GM21367 (cell line): ENCODE results near the gene MEF2B.
"Not testable (repeated sequence)": the region's sequence is repeated elsewhere in the genome, so short reads cannot be mapped to it uniquely, and the experiment has no call there.

Source experiments
- ATAC-seq: cut with Tn5 transposase; IDR thresholded peaks from one replicate; pipeline ENCODE4 v1.9.1; 2021; ENCODE audit not compliant: unreplicated experiment

The MEF2B gene

GRCh38 chr19:19132912-19133311, 37.2 kb downstream of the MEF2B start:
- no peak for ATAC-seq

- no peak for ATAC-seq
These were observed 38.1 kb downstream of the MEF2B start for GRCh38 chr19:19131989-19132388.

GRCh38 chr19:19126102-19126501, 44.0 kb downstream of the MEF2B start:
- ATAC-seq: no peak

GRCh38 chr19:19123386-19123785, 46.7 kb downstream of the MEF2B start:
- ATAC-seq: no peak

GRCh38 chr19:19122902-19123301, 47.2 kb downstream of the MEF2B start:
- ATAC-seq: no peak

GRCh38 chr19:19121371-19121770, 48.7 kb downstream of the MEF2B start:
- ATAC-seq: no peak

- ATAC-seq: no peak
These were observed 49.5 kb downstream of the MEF2B start for GRCh38 chr19:19120308-19121231.

GRCh38 chr19:19119325-19120237, 50.5 kb downstream of the MEF2B start:
- no peak for ATAC-seq

- no peak for ATAC-seq
These were observed 54.1 kb downstream of the MEF2B start for GRCh38 chr19:19115954-19116353.

GRCh38 chr19:19113040-19113626, 56.9 kb downstream of the MEF2B start:
- ATAC-seq: no peak

- no peak for ATAC-seq
These were observed 58.0 kb downstream of the MEF2B start for GRCh38 chr19:19111967-19112580.

GRCh38 chr19:19111136-19111835, 58.8 kb downstream of the MEF2B start:
- no peak for ATAC-seq

- ATAC-seq: no peak
These were observed 59.5 kb downstream of the MEF2B start for GRCh38 chr19:19110410-19111135.

- ATAC-seq: no peak
These were observed 60.5 kb downstream of the MEF2B start for GRCh38 chr19:19109601-19110000.

GRCh38 chr19:19107654-19108053, 62.4 kb downstream of the MEF2B start:
- ATAC-seq: no peak

- not testable (repeated sequence) for ATAC-seq
These were observed 63.1 kb downstream of the MEF2B start for GRCh38 chr19:19106938-19107337.

GRCh38 chr19:19106056-19106551, 64.0 kb downstream of the MEF2B start:
- ATAC-seq: no peak

GRCh38 chr19:19105365-19106055, 64.6 kb downstream of the MEF2B start:
- ATAC-seq: no peak

GRCh38 chr19:19103167-19103566, 66.9 kb downstream of the MEF2B start:
- no peak for ATAC-seq
